Fibroblast of the conjunctiva (primary cell): ENCODE results near the gene ATP23.

Source experiments
- DNase-seq: peaks from one replicate; pipeline ENCODE4 v3.0.0-alpha.2; 2010; ENCODE audit warnings: low read depth

ATP23 gene

DNA sequence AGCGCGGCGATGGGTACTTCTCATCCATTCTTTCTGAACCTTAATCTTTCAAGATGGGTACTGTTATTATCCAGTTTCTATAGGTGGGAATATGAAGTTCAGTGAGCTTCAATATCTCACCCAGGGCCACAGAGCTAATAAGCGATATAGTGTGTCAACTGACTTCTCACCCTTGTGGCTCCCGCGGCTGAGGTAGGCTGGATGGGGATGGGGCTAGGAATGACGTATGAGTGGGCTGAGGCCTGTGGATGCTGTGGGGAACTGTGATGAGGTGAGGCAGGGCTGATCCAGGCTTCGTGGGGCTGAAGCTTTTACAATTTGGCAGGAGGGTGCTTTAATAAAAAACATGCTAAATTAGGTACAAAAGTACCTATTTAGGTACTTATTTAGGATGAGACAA is 32.9 kb upstream of the ATP23 start:
- no peak for DNase-seq

DNA sequence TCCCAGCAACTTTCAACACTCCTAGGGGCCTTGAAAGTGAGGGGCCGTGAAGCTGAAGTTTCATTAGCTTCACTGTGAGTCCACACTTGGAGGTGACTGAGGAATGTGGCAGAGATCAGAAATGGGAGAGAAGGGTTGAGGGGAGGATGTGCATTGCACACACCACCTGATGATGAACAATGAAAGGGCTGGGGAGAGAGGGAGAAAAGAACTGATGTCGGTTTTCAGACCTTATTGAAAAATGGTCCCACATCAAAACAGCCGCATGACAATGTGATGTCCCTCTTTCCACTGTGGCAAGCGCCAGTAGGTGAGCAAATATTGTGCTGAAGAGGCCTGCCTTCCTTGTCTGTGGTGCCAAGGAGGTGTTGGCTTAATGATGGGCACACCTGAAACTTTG is 32.3 kb upstream of the ATP23 start:
- no peak for DNase-seq

DNA sequence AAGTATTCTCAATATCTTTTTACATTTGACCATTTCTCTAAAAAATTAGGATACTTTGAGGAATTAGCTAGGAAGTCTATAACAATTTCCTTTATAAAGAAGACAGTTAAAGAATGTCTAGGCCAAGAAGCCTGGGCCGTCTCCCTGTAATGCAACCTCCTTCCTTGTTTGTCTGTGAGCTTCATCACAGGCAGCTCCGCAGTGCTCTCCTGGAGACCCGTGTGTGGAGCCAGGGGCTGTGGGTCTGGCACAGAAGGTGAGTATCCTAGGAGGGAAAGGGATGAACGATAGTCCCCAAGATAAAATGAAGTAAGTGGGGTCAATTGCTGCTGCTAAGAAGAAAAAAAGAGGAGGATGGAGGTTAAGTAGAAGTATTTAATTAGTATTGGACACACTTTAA is 31.8 kb upstream of the ATP23 start:
- DNase-seq = no peak

DNA sequence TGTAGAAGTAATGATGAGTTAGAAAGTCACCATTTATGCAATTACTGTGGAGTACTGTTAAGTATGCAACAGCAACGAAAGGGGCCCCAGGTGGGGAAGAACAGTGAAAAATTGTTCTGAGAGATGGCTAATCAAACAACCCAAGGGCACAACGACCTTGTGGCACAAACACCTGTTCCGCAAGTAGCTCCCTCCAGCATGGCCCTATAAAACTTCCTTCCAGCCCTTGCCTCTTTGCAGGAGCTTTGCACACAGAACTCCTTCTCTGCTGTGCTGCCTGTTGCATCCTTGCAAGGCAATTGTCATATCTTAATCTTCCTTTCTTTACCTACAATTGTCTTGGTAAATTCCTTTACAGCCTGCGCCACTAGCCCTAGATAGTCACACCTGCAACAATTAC is 23.2 kb upstream of the ATP23 start:
- no peak for DNase-seq

DNA sequence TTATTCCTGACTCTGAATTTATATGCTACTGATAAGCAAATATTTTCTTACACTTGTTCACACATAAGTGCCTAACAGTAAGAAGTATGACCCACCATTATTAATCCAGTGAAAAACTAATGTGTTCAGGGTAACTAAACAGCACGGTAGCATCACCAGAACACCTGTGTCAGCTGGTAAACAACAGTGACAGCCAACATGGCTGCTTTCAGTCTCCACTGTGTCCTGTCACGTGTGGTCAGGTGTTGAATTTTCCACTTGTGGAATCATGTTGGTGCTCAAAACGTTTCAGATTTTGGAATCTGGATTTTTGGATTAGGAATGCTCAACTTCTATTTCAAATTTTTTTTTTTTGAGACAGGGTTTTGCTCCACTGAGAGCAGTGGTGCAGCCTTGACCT is 14.3 kb upstream of the ATP23 start:
- DNase-seq = no peak

DNA sequence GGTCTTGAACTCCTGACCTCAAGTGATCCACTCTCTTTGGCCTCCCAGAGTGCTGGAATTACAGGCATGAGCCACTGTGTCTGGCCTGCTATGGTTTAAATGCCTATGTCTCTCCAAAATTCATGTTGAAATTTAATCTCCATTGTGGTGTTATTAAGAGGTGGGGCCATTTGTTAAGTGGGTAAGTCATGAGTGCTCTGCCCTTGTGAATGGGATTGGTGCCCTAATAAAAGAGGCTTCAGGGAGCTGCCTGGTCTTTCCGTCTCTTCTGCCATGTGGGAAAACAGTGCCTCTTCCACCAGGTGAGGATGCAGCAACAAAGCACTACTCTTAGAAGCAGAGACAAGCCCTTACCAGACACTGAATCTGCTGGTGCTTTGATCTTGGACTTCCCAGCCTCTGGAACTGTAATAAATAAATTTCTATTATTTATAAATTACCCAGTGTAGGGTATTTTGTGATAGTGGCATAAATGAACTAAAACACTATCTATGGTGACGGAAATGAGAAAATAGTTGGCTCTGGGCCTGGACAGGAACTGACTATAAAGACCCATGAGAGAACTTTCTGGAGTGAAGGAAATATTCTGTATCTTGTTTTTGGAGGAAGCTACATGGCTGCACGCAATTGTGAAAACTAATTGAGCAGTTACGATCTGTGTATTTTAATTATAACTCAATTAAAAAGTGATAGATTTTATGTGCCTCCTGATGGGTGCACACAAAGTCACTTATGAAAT is 12.1 kb upstream of the ATP23 start:
- no peak for DNase-seq

DNA sequence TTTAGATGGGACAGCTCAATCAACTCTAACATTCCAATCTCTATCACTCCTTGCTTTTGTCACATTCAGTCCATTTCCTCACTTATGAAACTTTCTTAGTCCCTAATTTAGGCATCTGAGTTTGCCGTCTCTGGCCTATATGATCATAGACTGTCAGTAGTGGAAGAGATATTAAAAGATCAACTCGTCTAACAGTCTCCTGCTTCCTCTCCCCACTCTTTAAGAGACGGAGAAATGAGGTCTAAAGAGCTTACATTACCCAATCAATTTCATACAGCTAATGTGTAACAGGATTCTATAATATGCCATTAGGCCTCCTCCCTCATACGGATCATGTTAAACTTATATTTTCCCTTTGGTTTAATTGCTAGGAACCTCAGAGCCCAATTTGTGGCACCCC is 6.5 kb upstream of the ATP23 start:
- no peak for DNase-seq

DNA sequence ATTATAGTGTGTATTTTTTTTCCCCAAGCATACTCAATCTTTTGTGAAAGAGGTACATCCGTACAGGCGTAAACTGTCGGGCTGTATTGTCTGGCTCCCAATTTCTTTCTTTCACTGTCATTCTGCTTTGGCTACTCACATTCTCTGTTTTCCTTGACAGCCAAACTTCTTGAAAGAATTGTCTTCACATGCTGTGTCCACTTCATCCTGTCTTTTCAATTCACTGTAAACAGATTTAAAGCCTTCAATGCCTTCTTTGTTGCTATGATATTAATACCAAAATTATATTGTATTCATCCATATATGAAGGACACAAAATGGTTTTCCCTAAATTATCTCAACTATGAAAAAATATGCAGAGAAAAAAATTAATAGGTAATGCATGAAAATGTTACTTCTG is 6.0 kb upstream of the ATP23 start:
- DNase-seq = no peak

DNA sequence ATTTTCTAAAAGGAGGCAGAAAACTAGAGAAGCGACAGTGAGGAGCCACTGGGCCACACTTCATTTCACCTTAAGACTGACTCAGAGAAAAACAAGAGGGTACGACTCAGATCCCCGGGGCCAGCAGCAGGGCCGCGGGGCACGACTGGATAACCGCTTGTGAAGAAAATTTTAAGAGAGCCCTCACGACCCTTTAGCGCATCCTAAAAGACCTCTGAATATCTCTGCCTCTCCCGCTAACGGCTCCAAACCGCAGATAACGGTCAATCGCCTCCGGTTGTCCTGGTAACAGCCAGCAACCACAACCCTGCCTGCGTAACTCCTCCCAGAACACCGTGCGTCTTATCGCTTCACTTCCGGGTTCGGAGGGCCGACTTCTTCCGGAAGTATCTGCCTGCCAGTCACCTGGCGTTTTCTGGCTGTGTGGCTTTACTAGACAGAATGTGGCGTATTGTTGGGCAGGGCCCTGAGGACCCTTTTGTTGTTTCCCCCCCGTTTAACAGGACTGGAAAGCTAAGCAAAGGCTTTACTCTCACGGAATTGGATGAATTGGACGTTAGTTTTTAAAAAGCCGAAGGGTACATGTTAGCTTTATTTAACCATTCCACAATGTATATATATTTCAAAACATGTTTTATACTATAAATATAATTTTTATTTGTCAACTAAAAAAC is 5.4 kb upstream of the ATP23 start:
- DNase-seq = peak; percentile 93

DNA sequence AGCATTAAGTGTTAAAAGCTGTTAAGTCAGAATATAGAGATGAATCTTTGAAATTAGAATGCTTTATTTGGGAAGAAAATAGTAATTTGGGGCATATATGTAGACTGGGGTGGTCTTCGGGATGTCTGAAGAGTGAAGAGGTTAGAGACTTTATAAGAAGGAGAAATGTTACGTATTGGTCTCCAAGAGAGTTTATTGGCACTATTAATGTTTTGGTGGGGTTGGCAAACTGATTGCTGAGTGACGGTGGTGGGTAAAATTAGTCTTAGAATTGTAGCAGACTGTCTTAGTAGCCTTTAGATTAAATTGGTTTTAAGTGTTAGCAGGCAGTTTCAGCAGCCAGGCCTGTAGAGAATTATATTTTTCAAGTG is 4.9 kb upstream of the ATP23 start:
- DNase-seq = no peak

DNA sequence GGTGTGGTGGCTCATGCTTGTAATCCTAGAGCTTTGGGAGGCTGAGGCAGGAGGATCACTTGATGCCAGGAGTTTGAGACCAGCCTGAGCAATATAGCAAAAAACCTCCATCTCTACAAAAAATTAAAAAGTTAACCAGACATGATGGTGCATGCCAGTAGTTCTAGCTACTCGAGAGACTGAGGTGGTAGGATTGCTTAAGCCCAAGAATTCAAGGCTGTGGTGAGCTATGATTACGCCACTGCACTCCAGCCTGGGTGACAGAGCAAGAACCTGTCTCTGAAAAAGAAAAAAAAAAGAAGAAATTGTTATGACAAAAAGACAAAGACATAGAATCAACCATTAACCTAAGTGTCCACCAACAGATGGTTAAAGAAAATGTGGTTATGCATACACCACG is 2.1 kb upstream of the ATP23 start:
- no peak for DNase-seq

DNA sequence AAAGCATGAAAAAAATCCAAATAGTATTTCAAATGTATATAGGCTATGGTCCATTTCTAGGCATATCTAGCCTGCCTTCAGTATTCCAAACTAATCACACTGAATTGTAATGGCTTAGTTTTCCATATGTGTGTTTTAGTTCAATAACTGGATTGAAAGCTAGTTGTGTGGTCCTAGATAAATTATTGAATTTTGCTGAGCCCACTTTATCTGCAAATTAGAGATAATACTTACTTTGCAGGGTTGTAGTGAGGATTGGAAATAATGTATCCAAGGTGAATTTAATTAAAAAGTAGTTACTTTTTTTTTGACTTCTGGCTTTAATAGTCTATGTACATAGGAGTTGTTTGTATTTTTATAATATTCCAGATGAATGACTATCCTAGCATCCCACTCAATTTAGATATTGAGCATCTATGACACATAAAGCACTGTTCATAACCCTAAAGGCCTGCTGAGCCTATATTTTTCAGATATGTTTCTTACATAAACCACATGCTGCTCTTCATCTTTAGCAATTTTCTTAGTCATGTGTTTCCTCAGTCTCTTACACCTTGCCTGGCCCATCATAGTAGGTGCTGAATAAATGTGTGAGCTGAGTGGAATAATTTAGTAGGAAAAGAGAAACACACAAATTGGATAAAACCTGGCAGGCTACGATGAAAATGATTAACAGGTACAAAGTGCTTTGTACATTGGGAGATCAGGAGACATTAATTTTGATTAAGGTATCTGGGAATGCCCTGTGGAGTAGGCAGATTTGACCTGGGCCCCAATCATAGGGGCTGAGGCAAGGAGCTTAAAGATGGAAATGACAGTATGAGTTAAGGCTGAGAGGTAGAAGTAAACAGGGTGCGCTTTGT is 1.1 kb upstream of the ATP23 start:
- DNase-seq = no peak

DNA sequence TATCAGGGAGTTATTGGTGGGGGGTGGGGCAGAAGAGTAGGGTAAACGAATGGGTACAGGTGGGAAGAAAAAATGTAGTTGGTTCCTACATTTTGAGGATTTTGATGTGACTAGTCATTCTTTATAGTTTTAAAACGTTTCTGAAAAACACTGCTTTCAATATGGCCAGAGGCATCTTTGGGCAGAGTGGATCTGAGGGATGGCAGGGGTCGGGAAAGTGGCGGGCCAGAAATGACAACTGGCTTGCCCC is 527 bp upstream of the ATP23 start:
- no peak for DNase-seq

DNA sequence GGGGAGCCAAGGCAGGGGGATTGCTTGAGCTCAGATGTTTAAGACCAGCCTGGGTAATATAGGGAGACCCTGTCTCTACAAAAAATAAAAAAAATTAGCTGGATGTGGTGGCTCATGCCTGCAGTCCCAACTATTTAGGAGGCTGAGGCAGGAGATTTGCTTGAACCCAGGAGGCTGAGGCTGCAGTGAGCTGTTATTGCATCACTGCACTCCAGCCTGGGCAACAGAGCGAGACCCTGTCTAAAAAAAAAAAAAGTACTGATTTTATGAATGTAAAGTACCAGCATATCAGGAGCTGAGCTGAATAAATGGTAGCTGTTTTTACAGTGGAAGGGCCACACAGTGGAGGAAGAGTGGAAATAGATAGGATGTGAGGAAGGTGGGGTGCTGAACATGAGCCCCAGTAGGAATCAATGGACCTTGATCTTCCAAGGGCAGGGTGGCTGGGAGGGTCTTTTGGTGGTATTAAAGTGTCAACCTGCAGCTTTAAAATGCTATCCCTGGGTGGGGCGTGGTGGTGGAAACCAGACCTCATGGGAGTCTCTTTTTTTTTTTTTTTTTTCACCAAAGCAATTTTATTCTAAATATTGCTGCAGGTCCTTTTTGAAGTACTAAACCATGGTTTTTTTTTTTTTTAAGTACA is 2.2 kb downstream of the ATP23 start:
- no peak for DNase-seq

DNA sequence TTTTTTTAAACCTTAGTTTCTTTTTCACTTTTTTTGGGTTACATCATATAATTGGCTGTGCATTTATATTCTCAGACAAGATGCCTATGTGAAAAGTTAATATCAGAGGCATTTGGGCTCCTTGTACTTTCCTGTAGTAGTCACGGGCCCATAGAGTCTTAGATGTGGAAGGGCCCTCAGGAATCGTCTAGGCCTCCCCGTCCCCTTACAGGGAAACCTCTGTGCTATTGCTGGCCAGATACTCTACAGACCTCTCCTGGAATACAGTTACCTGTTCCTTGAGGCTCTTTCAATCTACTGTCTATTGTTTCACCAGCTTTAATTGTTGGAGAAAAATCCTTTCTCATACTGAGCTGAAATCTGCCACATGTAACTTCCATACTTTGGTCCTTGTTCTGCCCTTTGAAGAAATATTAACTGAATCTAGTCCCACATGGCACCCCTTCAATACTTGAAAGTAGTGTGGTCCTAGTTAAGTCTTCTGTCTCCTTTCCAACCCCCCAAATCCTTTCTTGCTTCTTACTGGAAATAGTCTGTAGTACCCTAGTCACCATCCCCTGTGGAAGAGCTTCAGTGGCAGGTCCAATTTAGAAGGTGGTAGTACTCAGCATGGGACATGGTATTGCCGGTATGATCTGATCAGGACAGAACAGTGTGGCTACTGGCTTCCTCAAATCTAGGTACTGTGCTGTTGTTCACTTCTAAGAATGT is 3.1 kb downstream of the ATP23 start:
- DNase-seq = no peak

DNA sequence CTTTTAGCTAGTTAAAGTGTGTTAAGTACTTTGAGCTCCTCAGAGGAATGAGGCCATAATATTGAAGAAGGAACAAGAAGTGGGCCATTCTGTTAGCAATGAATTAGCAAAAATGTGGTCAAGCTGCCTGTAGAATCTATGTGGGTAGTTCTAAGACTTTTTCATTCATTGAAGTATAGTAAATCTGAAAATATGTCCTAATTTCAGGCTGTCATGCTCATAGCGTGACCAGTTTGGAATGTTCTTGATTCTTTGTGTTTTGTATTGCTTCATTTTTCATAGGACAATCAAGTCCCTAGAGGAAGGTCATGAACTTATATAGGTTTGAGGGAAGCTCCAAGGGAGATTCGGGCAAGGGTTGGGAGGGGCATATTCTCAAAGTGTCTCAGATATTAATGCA is 11.4 kb downstream of the ATP23 start:
- no peak for DNase-seq

DNA sequence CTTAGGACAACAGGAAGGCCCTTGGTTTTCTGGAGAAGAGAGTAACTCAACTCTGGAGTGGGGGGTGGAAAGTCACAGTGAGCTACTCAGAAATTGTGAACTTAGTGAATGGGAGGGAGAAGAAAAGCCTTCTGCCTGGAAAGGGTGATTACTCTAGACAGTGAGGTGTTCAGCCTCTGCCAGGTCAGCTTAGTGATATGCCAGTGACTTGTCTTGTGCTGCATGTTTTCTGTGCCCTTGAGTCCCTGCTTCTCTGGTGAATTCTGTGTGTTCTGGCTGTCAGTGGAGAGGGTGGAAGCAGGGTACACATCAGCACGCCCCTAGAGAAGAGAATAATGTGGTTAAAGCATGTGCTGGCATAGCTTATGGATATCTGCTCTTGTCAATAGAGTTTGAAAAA is 13.4 kb downstream of the ATP23 start:
- no peak for DNase-seq

DNA sequence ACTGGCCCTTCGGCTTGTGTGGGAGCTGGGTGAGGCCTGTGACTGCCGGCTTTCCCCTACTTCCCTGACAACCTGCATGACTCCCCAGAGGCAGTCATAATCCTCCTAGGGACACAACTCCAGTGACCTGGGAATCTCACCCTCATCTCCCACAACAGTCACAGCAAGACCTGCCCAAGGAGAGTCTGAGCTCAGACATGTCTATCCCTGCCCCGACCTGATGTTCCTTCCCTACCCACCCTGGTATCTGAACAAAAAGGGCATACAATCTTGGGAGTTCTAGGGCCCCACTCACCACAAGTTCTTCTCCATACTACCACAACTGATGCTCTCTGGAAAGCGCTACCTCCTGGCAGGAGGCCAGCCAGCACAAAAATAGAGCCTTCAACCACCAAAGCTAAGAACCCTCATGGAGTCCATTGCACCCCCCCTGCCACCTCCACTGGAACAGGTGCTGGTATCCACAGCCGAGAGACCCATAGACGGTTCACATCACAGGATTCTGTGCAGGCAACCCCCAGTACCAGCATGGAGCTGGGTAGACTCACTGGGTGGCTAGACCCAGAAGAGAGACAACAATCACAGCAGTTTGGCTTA is 16.8 kb downstream of the ATP23 start:
- DNase-seq = no peak

DNA sequence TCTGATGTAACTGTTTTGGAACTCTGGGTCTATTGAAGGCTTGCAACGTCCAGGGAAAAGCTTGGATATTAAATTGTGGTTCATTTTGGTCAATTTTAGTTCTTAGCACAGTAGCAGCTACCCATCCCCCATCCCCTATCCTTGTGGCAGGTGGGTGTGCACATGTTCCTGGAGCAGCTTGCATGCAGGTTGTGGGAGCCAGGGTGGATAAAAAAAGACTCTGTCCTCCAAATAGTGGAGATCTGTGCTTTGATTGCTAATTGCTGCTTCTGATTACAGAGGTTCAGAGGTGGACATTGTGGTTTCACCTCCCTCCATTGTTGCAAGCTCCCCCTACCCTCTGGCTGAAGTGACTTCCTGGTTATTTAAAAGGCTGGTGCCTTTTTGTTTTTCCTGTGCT is 23.1 kb downstream of the ATP23 start:
- DNase-seq = no peak

DNA sequence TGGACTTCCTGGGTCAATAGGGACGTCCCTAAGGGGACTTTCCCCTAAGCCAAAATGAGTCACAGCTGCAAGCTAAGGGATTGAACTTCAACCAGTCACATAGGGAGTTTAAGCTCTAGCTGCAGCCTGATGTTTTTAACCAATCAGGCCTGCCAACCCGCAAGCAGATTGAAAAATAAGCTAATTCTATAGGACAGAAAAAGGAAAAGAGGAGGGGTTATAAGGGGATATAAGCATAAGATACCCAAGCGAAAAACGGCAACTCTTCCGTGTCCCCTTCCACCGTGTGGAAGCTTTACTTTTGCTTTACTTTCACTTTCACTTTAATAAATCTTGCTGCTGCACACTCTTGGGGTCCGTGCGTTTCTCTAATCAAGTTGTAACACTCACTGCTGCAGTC is 24.4 kb downstream of the ATP23 start:
- no peak for DNase-seq

DNA sequence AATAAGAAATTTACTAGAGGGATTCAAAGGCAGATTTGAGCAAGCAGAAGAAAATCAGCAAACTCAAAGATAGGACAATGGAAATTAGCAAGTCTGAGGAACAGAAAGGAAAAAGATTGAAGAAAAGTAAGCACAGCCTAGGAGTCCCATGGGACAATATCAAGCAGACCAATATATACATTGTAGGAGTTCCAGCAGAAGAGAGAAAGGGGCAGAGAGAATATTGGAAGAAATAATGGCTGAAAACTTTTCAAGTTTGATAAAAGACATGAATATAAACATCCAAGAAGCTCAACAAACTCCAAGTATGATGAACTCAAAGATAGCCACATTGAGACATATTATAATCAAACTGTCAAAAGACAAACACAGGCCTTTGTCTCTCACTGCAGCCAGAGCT is 25.2 kb downstream of the ATP23 start:
- no peak for DNase-seq
